ENCODE results near the gene PALM.

GRCh38 chr19:795691-796581, 87.2 kb downstream of the PALM start:
- TF ChIP-seq, protein P1, sequence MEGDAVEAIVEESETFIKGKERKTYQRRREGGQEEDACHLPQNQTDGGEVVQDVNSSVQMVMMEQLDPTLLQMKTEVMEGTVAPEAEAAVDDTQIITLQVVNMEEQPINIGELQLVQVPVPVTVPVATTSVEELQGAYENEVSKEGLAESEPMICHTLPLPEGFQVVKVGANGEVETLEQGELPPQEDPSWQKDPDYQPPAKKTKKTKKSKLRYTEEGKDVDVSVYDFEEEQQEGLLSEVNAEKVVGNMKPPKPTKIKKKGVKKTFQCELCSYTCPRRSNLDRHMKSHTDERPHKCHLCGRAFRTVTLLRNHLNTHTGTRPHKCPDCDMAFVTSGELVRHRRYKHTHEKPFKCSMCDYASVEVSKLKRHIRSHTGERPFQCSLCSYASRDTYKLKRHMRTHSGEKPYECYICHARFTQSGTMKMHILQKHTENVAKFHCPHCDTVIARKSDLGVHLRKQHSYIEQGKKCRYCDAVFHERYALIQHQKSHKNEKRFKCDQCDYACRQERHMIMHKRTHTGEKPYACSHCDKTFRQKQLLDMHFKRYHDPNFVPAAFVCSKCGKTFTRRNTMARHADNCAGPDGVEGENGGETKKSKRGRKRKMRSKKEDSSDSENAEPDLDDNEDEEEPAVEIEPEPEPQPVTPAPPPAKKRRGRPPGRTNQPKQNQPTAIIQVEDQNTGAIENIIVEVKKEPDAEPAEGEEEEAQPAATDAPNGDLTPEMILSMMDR (IDR thresholded peaks at IDR 0.05) = no peak
- no peak for TF ChIP-seq EZH2phosphoT487 (IDR thresholded peaks at IDR 0.05)
